Measurements from ENCODE around the gene TPRN.

TPRN gene

GRCh38 chr9:137229903-137230704 lies 29.6 kb upstream of the TPRN start:
- DNase-seq (ENCODE audit: low read depth), result no peak
- no peak for TF ChIP-seq CTCF (IDR thresholded peaks at IDR 0.05; ENCODE audit: low read length, missing control alignments)
- H3K4me3 ChIP-seq (replicated peaks; ENCODE audit: low read depth, low read length), result no peak overlapping the region

GRCh38 chr9:137228968-137229896 lies 28.7 kb upstream of the TPRN start:
- DNase-seq (ENCODE audit: low read depth), result no peak
- no peak for TF ChIP-seq CTCF (IDR thresholded peaks at IDR 0.05; ENCODE audit: low read length, missing control alignments)
- no peak overlapping the region for H3K4me3 ChIP-seq (replicated peaks; ENCODE audit: low read depth, low read length)

- H3K4me3 ChIP-seq (replicated peaks; ENCODE audit: low read depth, low read length), result no peak overlapping the region
- no peak for DNase-seq (ENCODE audit: low read depth)
- TF ChIP-seq CTCF (IDR thresholded peaks at IDR 0.05; ENCODE audit: low read length, missing control alignments), result no peak
Observed at GRCh38 chr9:137228506-137228967, 28.0 kb upstream of the TPRN start.

GRCh38 chr9:137227853-137228505 lies 27.4 kb upstream of the TPRN start:
- no peak overlapping the region for H3K4me3 ChIP-seq (replicated peaks; ENCODE audit: low read depth, low read length)
- TF ChIP-seq CTCF (IDR thresholded peaks at IDR 0.05; ENCODE audit: low read length, missing control alignments), result no peak
- DNase-seq (ENCODE audit: low read depth), result no peak

- TF ChIP-seq CTCF (IDR thresholded peaks at IDR 0.05; ENCODE audit: low read length, missing control alignments), result peak; percentile 89
- no peak within 1 kb of the TSS for H3K4me3 ChIP-seq (replicated peaks; ENCODE audit: low read depth, low read length)
- peak; percentile 82 for DNase-seq (ENCODE audit: low read depth)
Observed at GRCh38 chr9:137227054-137227852, 26.7 kb upstream of the TPRN start, which contains the start of gene RNF224. RNF224 (plus strand) TSS chr9:137227502; CDS start chr9:137228336, 834 bp downstream.
